Psoas muscle (tissue), 8 donors: Measurements from ENCODE around the gene ARAP2. TPM values are rescaled to one million over a fixed set of nuclear protein-coding genes. Genes with fewer than 3 reads are reported as not detected.

Experiments used
- ATAC-seq, 4 donors: fragments of 200-7000 bp; cut with Tn5 transposase; one replicate each; pipeline ENCODE4 v1.9.1; 2020; ENCODE audit warnings: moderate library complexity in 3 of 4, mild to moderate bottlenecking in 2 of 4
- DNase-seq, 2 donors: peaks; one replicate each; pipeline ENCODE4 v3.0.0-alpha.2; 2020
- H3K27ac ChIP-seq: fragments of 200-600 bp; one replicate; pipeline ENCODE4 v1.8.0; 2022
- H3K27me3 ChIP-seq, 3 donors: fragments of 200-600 bp in 1 of 3; one replicate each; pipeline versions ENCODE4 v1.6.1 to v1.8.0; 2013 to 2022; ENCODE audit warnings: low read length in 2 of 3, mild to moderate bottlenecking in 2 of 3, moderate library complexity in 1 of 3; ENCODE audit not compliant: insufficient read depth in 3 of 3
- H3K36me3 ChIP-seq, 2 donors: fragments of 200-600 bp in 1 of 2; one replicate each; pipeline versions ENCODE4 v1.6.1 to v1.8.0; 2013 to 2022; ENCODE audit warnings: low read depth in 1 of 2, mild to moderate bottlenecking in 1 of 2, moderate library complexity in 1 of 2; ENCODE audit not compliant: insufficient read depth in 1 of 2
- H3K4me1 ChIP-seq: fragments of 200-600 bp; one replicate; pipeline ENCODE4 v1.8.0; 2022
- H3K4me3 ChIP-seq: fragments of 200-600 bp; one replicate; pipeline ENCODE4 v1.8.0; 2022; ENCODE audit warnings: mild to moderate bottlenecking
- H3K9me3 ChIP-seq: fragments of 200-600 bp; one replicate; pipeline ENCODE4 v1.8.0; 2022
- CTCF ChIP-seq: fragments of 200-600 bp; IDR thresholded peaks from one replicate; pipeline ENCODE4 v1.8.0; 2022; ENCODE audit warnings: antibody characterized with exemption
- WGBS, 3 donors: extraction: QIAGEN DNeasy Blood & Tissue Kit; methylation state at CpG; one replicate each; pipeline versions ENCODE4 v1.1.6 to v1.1.7; 2013; 5-methylcytosine and 5-hydroxymethylcytosine counted together
- intact Hi-C, 2 donors: fragments of 100-400 bp; cut with DNase I; formaldehyde crosslinking; loops; one replicate each; pipeline versions ENCODE4 v1.11.0 to v1.14.2; 2022
- polyA plus RNA-seq, 3 donors: library from polyadenylated mRNA; stranded (reverse); fragments of 200-250 nt; gene quantifications; one replicate each; pipeline ENCODE4 v1.2.3, GENCODE V29; 2013
- total RNA-seq, 4 donors: library from RNA; stranded (reverse); fragmentation: NEBNext Ultra II Directional in 2 of 4; extraction: Animal tissue kit (Norgen Biotek cat#: 25700) in 2 of 4; gene quantifications; one replicate each; pipeline versions ENCODE4 v1.2.1 to v1.2.4, GENCODE V29; 2021 to 2023
- donor health status: healthy with polysubstance abuse.
- donor health status: DM: no; HTN: no; CAD: no; lungs with moderate emphysema.
- donor health status: Bipolar disorder and iron deficiency.
- donor health status: healthy.
- donor health status: DM: yes; HTN: yes; CAD: no.
- donor health status: DM: no; HTN: no; CAD: no.
- donor health status: DM: no; HTN: no; CAD: no.
- donor health status: DM: yes; HTN: yes; CAD: no.

Gene ARAP2
- total and polyA plus RNA-seq, 7 donors: 0.11 to 2.7 (median 1.4) TPM

DNA sequence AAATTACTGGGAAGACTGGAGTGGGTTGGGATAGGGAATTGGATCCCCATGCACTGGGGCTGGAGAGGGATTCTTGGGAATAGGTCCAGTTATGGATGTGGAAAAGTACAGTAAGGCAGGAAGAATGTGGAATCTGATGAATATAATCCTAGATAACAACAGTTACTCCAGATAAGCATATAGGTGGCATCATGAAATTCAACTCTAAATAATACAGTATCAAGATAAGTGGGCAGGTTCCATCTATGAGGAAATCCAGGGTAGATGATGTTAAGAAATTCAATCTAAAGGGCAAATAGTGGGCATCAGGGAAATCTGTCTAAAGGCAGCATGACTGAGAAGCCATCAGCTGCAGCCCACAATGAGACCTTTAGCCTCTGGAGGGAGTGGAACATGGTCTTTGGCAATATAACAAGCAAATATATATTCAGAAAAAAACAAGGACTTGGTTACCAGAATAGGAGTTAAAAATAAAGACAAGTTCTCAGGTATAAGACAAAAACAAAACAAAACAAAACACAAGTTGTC, 38.3 kb upstream of the ARAP2 start:
- H3K27ac ChIP-seq: no peak overlapping the region
- no peak for TF ChIP-seq CTCF
- H3K9me3 ChIP-seq: no peaks in the 10 kb centered on the region
- no peak overlapping the region for H3K4me3 ChIP-seq
- no peak for ATAC-seq
- H3K4me1 ChIP-seq: no peaks in the 10 kb centered on the region
- intact Hi-C loops: no loop called here
- no peaks in the 10 kb centered on the region for H3K36me3 ChIP-seq
- H3K27me3 ChIP-seq: no peaks in the 10 kb centered on the region
- DNase-seq: no peak

GRCh38 chr4:36281384-36282106, 37.2 kb upstream of the ARAP2 start, which contains the start of gene DTHD1:
DTHD1 (plus strand) TSS chr4:36281616; CDS start chr4:36281759, 143 bp downstream.
- intact Hi-C loops: no loop called here
- Histone ChIP-seq H3K27me3 (no peaks in the 10 kb centered on the region), H3K4me3 (no peak within 1 kb of the TSS), H3K4me1 (no peaks in the 10 kb centered on the region), H3K27ac (no peak within 1 kb of the TSS), H3K36me3 (no peaks in the 10 kb centered on the region), H3K9me3 (no peaks in the 10 kb centered on the region)
- DNase-seq (no peak), ATAC-seq (no peak)
- TF ChIP-seq CTCF: no peak
- 87 to 90% (median 90%) methylated on average over 5 of the region's 5 CpGs for WGBS, 3 donors

DNA sequence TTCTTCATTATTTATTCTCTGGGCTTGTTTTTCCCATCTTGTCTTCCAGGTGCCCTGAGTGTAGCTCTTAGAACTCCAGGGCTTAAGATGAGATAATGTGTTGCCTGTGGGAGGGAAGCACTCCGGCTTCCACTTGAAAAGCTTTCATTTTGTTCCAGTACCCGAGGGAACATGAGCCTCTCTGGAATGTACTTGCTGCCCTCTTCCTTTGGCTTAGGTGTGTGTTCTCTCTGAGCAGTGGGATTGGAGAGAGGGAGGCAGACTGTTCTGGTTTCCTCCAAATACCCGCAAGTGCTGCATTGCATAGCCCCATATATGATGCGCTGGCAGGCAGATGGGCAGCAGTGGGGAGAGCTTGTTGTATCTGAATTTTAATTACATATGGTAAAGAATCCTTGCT, 36.2 kb upstream of the ARAP2 start:
- Histone ChIP-seq H3K9me3 (no peaks in the 10 kb centered on the region), H3K27ac (no peak overlapping the region), H3K4me3 (no peak overlapping the region), H3K27me3 (no peaks in the 10 kb centered on the region), H3K36me3 (no peaks in the 10 kb centered on the region), H3K4me1 (no peaks in the 10 kb centered on the region)
- 57 to 62% (median 61%) methylated on average over 4 of the region's 4 CpGs for WGBS, 3 donors
- no peak for DNase-seq
- no peak for TF ChIP-seq CTCF
- intact Hi-C loops: no loop called here
- ATAC-seq: no peak

- no peaks in the 10 kb centered on the region for H3K36me3 ChIP-seq
- no peak for ATAC-seq
- 76 to 83% (median 77%) methylated on average over 2 of the region's 2 CpGs for WGBS, 3 donors
- H3K4me3 ChIP-seq: no peak overlapping the region
- no peak overlapping the region for H3K27ac ChIP-seq
- H3K4me1 ChIP-seq: no peaks in the 10 kb centered on the region
- TF ChIP-seq CTCF: no peak
- DNase-seq: no peak
- H3K9me3 ChIP-seq: no peaks in the 10 kb centered on the region
- H3K27me3 ChIP-seq: no peaks in the 10 kb centered on the region
- intact Hi-C loops: no loop called here
Measured at GRCh38 chr4:36278789-36279188, 34.5 kb upstream of the ARAP2 start.

GRCh38 chr4:36277533-36277932, 33.2 kb upstream of the ARAP2 start:
- ATAC-seq (no peak), DNase-seq (no peak)
- WGBS, 3 donors: 72 to 80% (median 73%) methylated on average over 4 of the region's 4 CpGs
- intact Hi-C loops: no loop called here
- H3K9me3 ChIP-seq: no peaks in the 10 kb centered on the region
- no peak for TF ChIP-seq CTCF
- H3K36me3 ChIP-seq: no peaks in the 10 kb centered on the region
- H3K4me1 ChIP-seq: no peaks in the 10 kb centered on the region
- H3K4me3 ChIP-seq: no peak overlapping the region
- no peaks in the 10 kb centered on the region for H3K27me3 ChIP-seq
- H3K27ac ChIP-seq: no peak overlapping the region
